GM19468 (cell line): Measurements from ENCODE around the gene NDUFB2.
"Not testable (repeated sequence)": the region's sequence is repeated elsewhere in the genome, so short reads cannot be mapped to it uniquely, and the experiment has no call there.

Experiments used
- ATAC-seq: cut with Tn5 transposase; IDR thresholded peaks from one replicate; pipeline ENCODE4 v1.9.1; 2021; ENCODE audit warnings: mild to moderate bottlenecking, moderate library complexity, moderate number of reproducible peaks; ENCODE audit not compliant: unreplicated experiment; ENCODE audit errors: extremely low read depth

Gene NDUFB2

GRCh38 chr7:140696680-140697446, at the start of gene NDUFB2:
TSS of gene NDUFB2 (plus strand) at chr7:140696708. CDS start at chr7:140696745, 37 bp downstream.
- ATAC-seq: peak; percentile 84

- ATAC-seq: no peak
Measured at GRCh38 chr7:140646931-140647647, 49.4 kb upstream of the NDUFB2 start.

- ATAC-seq: no peak
Measured at GRCh38 chr7:140649556-140650205, 46.8 kb upstream of the NDUFB2 start.

- ATAC-seq: no peak
Measured at GRCh38 chr7:140650367-140650766, 46.1 kb upstream of the NDUFB2 start.

GRCh38 chr7:140653319-140654108, 43.0 kb upstream of the NDUFB2 start:
- ATAC-seq: no peak

- ATAC-seq: no peak
Measured at GRCh38 chr7:140654109-140654387, 42.5 kb upstream of the NDUFB2 start.

GRCh38 chr7:140654661-140655060, 41.8 kb upstream of the NDUFB2 start:
- no peak for ATAC-seq

- no peak for ATAC-seq
Measured at GRCh38 chr7:140655511-140656408, 40.7 kb upstream of the NDUFB2 start.

GRCh38 chr7:140656548-140657515, 39.7 kb upstream of the NDUFB2 start:
- peak; percentile 81 for ATAC-seq

GRCh38 chr7:140657891-140658290, 38.6 kb upstream of the NDUFB2 start:
- ATAC-seq: no peak

- ATAC-seq: no peak
Measured at GRCh38 chr7:140659856-140660255, 36.7 kb upstream of the NDUFB2 start.

GRCh38 chr7:140661124-140661523, 35.4 kb upstream of the NDUFB2 start:
- no peak for ATAC-seq

- not testable (repeated sequence) for ATAC-seq
Measured at GRCh38 chr7:140662938-140663337, 33.6 kb upstream of the NDUFB2 start.

GRCh38 chr7:140667476-140667875, 29.0 kb upstream of the NDUFB2 start:
- no peak for ATAC-seq

GRCh38 chr7:140668641-140669040, 27.9 kb upstream of the NDUFB2 start:
- no peak for ATAC-seq

- no peak for ATAC-seq
Measured at GRCh38 chr7:140669352-140669751, 27.2 kb upstream of the NDUFB2 start.

- ATAC-seq: not testable (repeated sequence)
Measured at GRCh38 chr7:140669862-140670261, 26.6 kb upstream of the NDUFB2 start.

- no peak for ATAC-seq
Measured at GRCh38 chr7:140670343-140670935, 26.1 kb upstream of the NDUFB2 start.
